Hepatocyte (in vitro differentiated cells): ENCODE data around the gene STK38L. TPM values are rescaled to one million over a fixed set of nuclear protein-coding genes. Genes with fewer than 3 reads are reported as not detected.

Experiments
- DNase-seq: peaks from one replicate; pipeline ENCODE4 v3.0.0-alpha.2; 2016; ENCODE audit warnings: low spot score
- H2AFZ ChIP-seq: fragments of 200-600 bp; sonication (generic); 2 replicates; pipeline ENCODE4 v1.6.0; 2016; ENCODE audit warnings: antibody characterized with exemption, mild to moderate bottlenecking
- H3K27ac ChIP-seq: fragments of 200-600 bp; sonication (generic); 2 replicates; pipeline ENCODE4 v1.5.1; 2016; ENCODE audit warnings: mild to moderate bottlenecking
- H3K27me3 ChIP-seq: fragments of 200-600 bp; sonication (generic); 2 replicates; pipeline ENCODE4 v1.6.1; 2016
- H3K36me3 ChIP-seq: fragments of 200-600 bp; sonication (generic); replicated peaks from 2 replicates; pipeline ENCODE4 v1.5.1; 2016; ENCODE audit warnings: low read depth; ENCODE audit not compliant: insufficient read depth
- H3K4me1 ChIP-seq: fragments of 200-600 bp; sonication (generic); 2 replicates; pipeline ENCODE4 v1.5.1; 2016; ENCODE audit warnings: mild to moderate bottlenecking, moderate library complexity; ENCODE audit not compliant: insufficient read depth
- H3K4me2 ChIP-seq: fragments of 200-600 bp; sonication (generic); 2 replicates; pipeline ENCODE4 v1.6.0; 2016
- H3K4me3 ChIP-seq: fragments of 200-600 bp; sonication (generic); 2 replicates; pipeline ENCODE4 v1.5.1; 2016; ENCODE audit warnings: mild to moderate bottlenecking
- H3K79me2 ChIP-seq: fragments of 200-600 bp; sonication (generic); 2 replicates; pipeline ENCODE4 v1.6.0; 2017; ENCODE audit warnings: mild to moderate bottlenecking
- H3K9me2 ChIP-seq: fragments of 200-600 bp; sonication (generic); replicated peaks from 2 replicates; pipeline ENCODE4 v1.6.0; 2017; ENCODE audit warnings: mild to moderate bottlenecking; ENCODE audit not compliant: insufficient read depth
- H3K9me3 ChIP-seq: fragments of 200-600 bp; sonication (generic); 2 replicates; pipeline ENCODE4 v1.5.1; 2016; ENCODE audit warnings: low read depth, mild to moderate bottlenecking
- H4K20me1 ChIP-seq: fragments of 200-600 bp; sonication (generic); 2 replicates; pipeline ENCODE4 v1.6.0; 2016; ENCODE audit warnings: mild to moderate bottlenecking; ENCODE audit not compliant: insufficient read depth, poor library complexity, severe bottlenecking
- EZH2 ChIP-seq: fragments of 200-600 bp; sonication (generic); IDR thresholded peaks from 2 replicates; pipeline ENCODE4 v1.6.1; 2016; ENCODE audit warnings: antibody characterized with exemption, mild to moderate bottlenecking, borderline replicate concordance
- EZH2phosphoT487 ChIP-seq: fragments of 200-600 bp; sonication (generic); IDR thresholded peaks from one replicate; pipeline ENCODE4 v1.6.1; 2018; ENCODE audit warnings: antibody characterized with exemption, mild to moderate bottlenecking, low read depth, moderate library complexity; ENCODE audit not compliant: unreplicated experiment, severe bottlenecking
- WGBS: methylation state at CpG from one replicate; pipeline ENCODE4 v1.1.6; 2016; ENCODE audit warnings: low lambda C conversion rate; ENCODE audit errors: missing lambda C conversion rate; 5-methylcytosine and 5-hydroxymethylcytosine counted together
- polyA plus RNA-seq: library from polyadenylated mRNA; unstranded; fragments of >200 nt; fragmentation: Nextera tagmentation; extraction: Ambion mirVana; gene quantifications from 2 replicates; pipeline ENCODE4 v1.2.1, GENCODE V29; 2016
- total RNA-seq: library from RNA; depleted of rRNA; stranded (reverse); fragments of >200 nt; gene quantifications from 2 replicates; pipeline ENCODE4 v1.2.3, GENCODE V29; 2014
- TF ChIP-seq, protein P1 (sequence below): fragments of 200-600 bp; sonication (generic); IDR thresholded peaks from 2 replicates; pipeline ENCODE4 v1.5.1; 2016; ENCODE audit warnings: antibody characterized with exemption, mild to moderate bottlenecking; ENCODE audit not compliant: poor library complexity

The STK38L gene
- total and polyA plus RNA-seq, 2 experiments from 2014 or later, result 18.8 to 36.7 TPM

DNA sequence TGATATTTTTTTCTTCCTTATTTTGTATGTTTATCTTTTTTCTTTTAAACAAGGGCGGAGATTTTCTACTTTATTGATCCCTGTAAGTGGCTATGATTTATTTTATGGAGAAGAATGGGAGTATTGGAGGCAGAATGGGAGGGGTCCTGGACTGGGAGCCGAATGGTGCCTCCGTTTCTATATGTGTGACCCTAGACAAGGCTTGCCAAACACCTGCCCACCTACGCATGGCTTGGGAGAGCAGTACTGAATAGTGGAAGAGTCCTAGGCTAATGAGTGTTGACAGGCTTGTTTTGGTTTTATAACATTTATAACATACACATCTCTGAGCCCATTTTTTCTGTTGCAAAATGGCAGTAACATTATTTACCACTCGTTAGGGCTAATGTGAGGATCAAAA, 29.0 kb downstream of the STK38L start:
- peak overlapping the region; percentile 42 for H3K4me2 ChIP-seq
- peaks cover 73% of the 10 kb centered on the region for H3K79me2 ChIP-seq
- TF ChIP-seq, protein P1, sequence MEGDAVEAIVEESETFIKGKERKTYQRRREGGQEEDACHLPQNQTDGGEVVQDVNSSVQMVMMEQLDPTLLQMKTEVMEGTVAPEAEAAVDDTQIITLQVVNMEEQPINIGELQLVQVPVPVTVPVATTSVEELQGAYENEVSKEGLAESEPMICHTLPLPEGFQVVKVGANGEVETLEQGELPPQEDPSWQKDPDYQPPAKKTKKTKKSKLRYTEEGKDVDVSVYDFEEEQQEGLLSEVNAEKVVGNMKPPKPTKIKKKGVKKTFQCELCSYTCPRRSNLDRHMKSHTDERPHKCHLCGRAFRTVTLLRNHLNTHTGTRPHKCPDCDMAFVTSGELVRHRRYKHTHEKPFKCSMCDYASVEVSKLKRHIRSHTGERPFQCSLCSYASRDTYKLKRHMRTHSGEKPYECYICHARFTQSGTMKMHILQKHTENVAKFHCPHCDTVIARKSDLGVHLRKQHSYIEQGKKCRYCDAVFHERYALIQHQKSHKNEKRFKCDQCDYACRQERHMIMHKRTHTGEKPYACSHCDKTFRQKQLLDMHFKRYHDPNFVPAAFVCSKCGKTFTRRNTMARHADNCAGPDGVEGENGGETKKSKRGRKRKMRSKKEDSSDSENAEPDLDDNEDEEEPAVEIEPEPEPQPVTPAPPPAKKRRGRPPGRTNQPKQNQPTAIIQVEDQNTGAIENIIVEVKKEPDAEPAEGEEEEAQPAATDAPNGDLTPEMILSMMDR, result no peak
- TF ChIP-seq EZH2 (no peak), EZH2phosphoT487 (no peak)

DNA sequence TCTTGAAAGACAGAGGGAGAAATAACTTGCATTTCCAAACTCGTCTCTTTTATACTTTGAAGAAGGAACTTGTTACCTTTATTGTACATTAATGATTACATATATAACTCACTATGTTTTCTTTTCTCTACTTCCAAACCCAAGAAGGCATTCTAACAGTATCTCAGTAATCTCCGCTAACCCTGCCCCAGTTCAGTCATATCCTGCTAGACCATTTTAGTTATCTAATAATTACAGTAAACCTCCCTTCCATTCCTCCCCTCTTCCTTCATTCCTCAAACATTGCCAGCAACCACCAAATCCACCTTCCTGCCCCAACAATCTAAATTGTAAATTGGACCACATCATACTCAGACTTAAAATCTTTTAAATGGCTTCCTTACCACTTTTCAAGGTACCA, 30.6 kb downstream of the STK38L start:
- Histone ChIP-seq H3K36me3 (no peaks in the 10 kb centered on the region), H3K27ac (no peak overlapping the region), H3K4me2 (no peak overlapping the region), H2AFZ (no peak overlapping the region), H3K27me3 (no peaks in the 10 kb centered on the region), H4K20me1 (no peaks in the 10 kb centered on the region), H3K9me3 (no peaks in the 10 kb centered on the region), H3K4me1 (peaks cover 30% of the 10 kb centered on the region), H3K79me2 (peaks cover 83% of the 10 kb centered on the region), H3K4me3 (no peak overlapping the region), H3K9me2 (no peaks in the 10 kb centered on the region)
- WGBS, result 91% methylated on average over 2 of the region's 2 CpGs
- DNase-seq, result no peak
- no peak for TF ChIP-seq EZH2
- TF ChIP-seq, protein P1, result no peak
- no peak for TF ChIP-seq EZH2phosphoT487

More for the DNA sequence above, 29.0 kb downstream of the STK38L start:
- Histone ChIP-seq H3K36me3 (no peaks in the 10 kb centered on the region), H3K27ac (peak overlapping the region; percentile 7), H2AFZ (no peak overlapping the region), H3K9me2 (no peaks in the 10 kb centered on the region), H3K4me3 (no peak overlapping the region), H4K20me1 (no peaks in the 10 kb centered on the region), H3K9me3 (no peaks in the 10 kb centered on the region), H3K27me3 (no peaks in the 10 kb centered on the region), H3K4me1 (peaks cover 24% of the 10 kb centered on the region)
- DNase-seq, result no peak
- 85% methylated on average over 5 of the region's 5 CpGs for WGBS

DNA sequence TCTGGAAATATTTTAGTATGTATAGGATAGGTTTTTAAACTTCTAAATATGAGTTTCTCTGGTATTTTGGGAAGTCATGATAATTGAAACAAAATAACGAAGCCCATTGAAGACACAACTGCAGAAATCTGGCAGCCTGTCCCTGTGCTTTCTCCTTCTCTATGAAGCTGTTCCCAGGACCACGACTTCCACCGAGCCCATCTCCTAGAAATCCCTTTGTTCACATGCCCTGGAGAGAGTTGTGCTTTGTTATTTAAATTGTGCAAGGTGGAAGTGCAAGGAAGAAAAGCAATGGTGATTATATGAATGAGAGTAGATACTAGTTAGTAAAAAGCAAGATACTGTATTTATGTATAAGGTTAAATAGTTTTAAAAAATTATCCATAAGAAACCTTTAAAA, 32.2 kb downstream of the STK38L start:
- 48% methylated on average over 3 of the region's 3 CpGs for WGBS
- H3K4me3 ChIP-seq, result no peak overlapping the region
- H3K27me3 ChIP-seq, result no peaks in the 10 kb centered on the region
- no peak for DNase-seq
- no peaks in the 10 kb centered on the region for H3K9me2 ChIP-seq
- TF ChIP-seq, protein P1, result no peak
- TF ChIP-seq EZH2 (no peak), EZH2phosphoT487 (no peak)
- no peak overlapping the region for H3K4me2 ChIP-seq
- H3K36me3 ChIP-seq, result no peaks in the 10 kb centered on the region
- peaks cover 37% of the 10 kb centered on the region for H3K4me1 ChIP-seq
- no peaks in the 10 kb centered on the region for H4K20me1 ChIP-seq
- no peaks in the 10 kb centered on the region for H3K9me3 ChIP-seq
- peaks cover 67% of the 10 kb centered on the region for H3K79me2 ChIP-seq
- H2AFZ ChIP-seq, result no peak overlapping the region
- no peak overlapping the region for H3K27ac ChIP-seq

DNA sequence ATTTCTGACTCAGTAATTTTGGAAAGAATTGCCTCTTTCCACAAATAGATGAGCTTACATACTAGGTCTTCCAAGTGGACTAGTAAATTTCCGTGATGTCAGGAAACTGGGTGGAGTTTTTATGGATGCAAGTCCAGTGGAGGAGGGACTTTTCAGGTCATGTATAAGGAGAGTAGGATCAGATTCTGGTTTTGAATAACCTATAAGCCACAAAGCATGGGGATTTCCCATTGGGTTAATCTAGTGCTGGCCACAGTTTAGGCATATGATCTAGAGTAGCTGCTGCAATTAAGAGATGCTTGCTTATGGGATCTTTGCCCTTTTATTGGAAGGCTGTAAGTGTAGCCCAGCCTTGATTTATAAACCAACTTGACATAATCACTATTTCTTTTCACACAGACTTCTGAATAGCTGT, 33.8 kb downstream of the STK38L start:
- H3K9me3 ChIP-seq, result no peaks in the 10 kb centered on the region
- TF ChIP-seq EZH2, result no peak
- no peak for TF ChIP-seq EZH2phosphoT487
- TF ChIP-seq, protein P1, result no peak
- DNase-seq, result peak; percentile 64
- H3K27ac ChIP-seq, result no peak overlapping the region
- no peaks in the 10 kb centered on the region for H3K9me2 ChIP-seq
- H3K36me3 ChIP-seq, result no peaks in the 10 kb centered on the region
- no peak overlapping the region for H2AFZ ChIP-seq
- 88% methylated on average over 1 of the region's 1 CpG for WGBS
- no peak overlapping the region for H3K4me3 ChIP-seq
- peaks cover 31% of the 10 kb centered on the region for H3K4me1 ChIP-seq
- H4K20me1 ChIP-seq, result no peaks in the 10 kb centered on the region
- H3K79me2 ChIP-seq, result peaks cover 69% of the 10 kb centered on the region
- H3K4me2 ChIP-seq, result no peak overlapping the region
- no peaks in the 10 kb centered on the region for H3K27me3 ChIP-seq
